MG63 (cell line): ENCODE measurements around the gene TMEM259. TPM values are rescaled to one million over a fixed set of nuclear protein-coding genes. Genes with fewer than 3 reads are reported as not detected.
A peak's percentile ranks its signal among the peaks of the same experiment; 100 is the strongest.

Experiments
- DNase-seq: peaks from one replicate; pipeline ENCODE4 v3.0.0-alpha.2; 2020
- H3K27me3 ChIP-seq: fragments of 250-450 bp; sonication (Bioruptor Pico); 2 replicates; pipeline ENCODE4 v1.5.1; 2020; ENCODE audit warnings: mild to moderate bottlenecking, moderate library complexity
- H3K36me3 ChIP-seq: fragments of 250-450 bp; sonication (Bioruptor Pico); 2 replicates; pipeline ENCODE4 v1.5.1; 2020; ENCODE audit warnings: mild to moderate bottlenecking, moderate library complexity
- H3K4me3 ChIP-seq: fragments of 250-450 bp; sonication (Bioruptor Pico); 2 replicates; pipeline ENCODE4 v1.5.1; 2020; ENCODE audit warnings: mild to moderate bottlenecking, moderate library complexity
- H3K9me3 ChIP-seq: fragments of 250-450 bp; sonication (Bioruptor Pico); 2 replicates; pipeline ENCODE4 v1.5.1; 2020; ENCODE audit warnings: mild to moderate bottlenecking, moderate library complexity
- total RNA-seq: library from RNA; depleted of rRNA; stranded (reverse); fragments of >200 nt; shearing (Covaris generic); gene quantifications from 2 replicates; pipeline ENCODE4 v1.2.3, GENCODE V29; 2014; ENCODE audit warnings: low replicate concordance; rRNA removed

The TMEM259 gene
- 40.3 and 75.8 TPM in 2 replicates for total RNA-seq

GRCh38 chr19:1020868-1021425 is at the start of gene TMEM259:
TMEM259 (minus strand) TSS chr19:1021123; CDS start chr19:1020996, 127 bp downstream.
- Histone ChIP-seq H3K9me3 (no peaks in the 10 kb centered on the region), H3K27me3 (no peaks in the 10 kb centered on the region), H3K4me3 (peak within 1 kb of the TSS; percentile 67), H3K36me3 (peaks cover 9% of the 10 kb centered on the region; the same call in 1 of the 2 replicates)
- peak; percentile 93 for DNase-seq

GRCh38 chr19:1070576-1070930 is 49.6 kb upstream of the TMEM259 start:
- Histone ChIP-seq H3K4me3 (no peak overlapping the region), H3K27me3 (no peaks in the 10 kb centered on the region), H3K9me3 (no peaks in the 10 kb centered on the region), H3K36me3 (no peaks in the 10 kb centered on the region)
- no peak for DNase-seq

- H3K36me3 ChIP-seq = no peaks in the 10 kb centered on the region
- no peak for DNase-seq
- no peak overlapping the region for H3K4me3 ChIP-seq
- no peaks in the 10 kb centered on the region for H3K27me3 ChIP-seq
- no peaks in the 10 kb centered on the region for H3K9me3 ChIP-seq
Measured at GRCh38 chr19:1069009-1069779, 48.3 kb upstream of the TMEM259 start.

GRCh38 chr19:1068009-1069001 is 47.4 kb upstream of the TMEM259 start:
- Histone ChIP-seq H3K9me3 (no peaks in the 10 kb centered on the region), H3K36me3 (no peaks in the 10 kb centered on the region), H3K27me3 (no peaks in the 10 kb centered on the region), H3K4me3 (no peak overlapping the region)
- no peak for DNase-seq

GRCh38 chr19:1067341-1067957 is 46.5 kb upstream of the TMEM259 start:
- no peaks in the 10 kb centered on the region for H3K27me3 ChIP-seq
- H3K4me3 ChIP-seq = no peak overlapping the region
- DNase-seq = no peak
- H3K9me3 ChIP-seq = no peaks in the 10 kb centered on the region
- no peaks in the 10 kb centered on the region for H3K36me3 ChIP-seq

GRCh38 chr19:1066748-1067340 is 45.9 kb upstream of the TMEM259 start, which contains the start of gene ARHGAP45:
ARHGAP45 (plus strand) TSS chr19:1067167; CDS start chr19:1067406, 239 bp downstream.
- no peak for DNase-seq
- Histone ChIP-seq H3K9me3 (no peaks in the 10 kb centered on the region), H3K4me3 (no peak within 1 kb of the TSS), H3K36me3 (no peaks in the 10 kb centered on the region), H3K27me3 (no peaks in the 10 kb centered on the region)

- Histone ChIP-seq H3K9me3 (no peaks in the 10 kb centered on the region), H3K4me3 (no peak overlapping the region), H3K27me3 (no peaks in the 10 kb centered on the region), H3K36me3 (no peaks in the 10 kb centered on the region)
- no peak for DNase-seq
Measured at GRCh38 chr19:1066251-1066747, 45.4 kb upstream of the TMEM259 start.

GRCh38 chr19:1065606-1066109 is 44.7 kb upstream of the TMEM259 start:
- Histone ChIP-seq H3K36me3 (no peaks in the 10 kb centered on the region), H3K4me3 (no peak overlapping the region), H3K27me3 (no peaks in the 10 kb centered on the region), H3K9me3 (no peaks in the 10 kb centered on the region)
- DNase-seq = no peak

GRCh38 chr19:1064661-1065605 is 44.0 kb upstream of the TMEM259 start:
- H3K9me3 ChIP-seq = no peaks in the 10 kb centered on the region
- peak; percentile 66 for DNase-seq
- no peak overlapping the region for H3K4me3 ChIP-seq
- no peaks in the 10 kb centered on the region for H3K27me3 ChIP-seq
- H3K36me3 ChIP-seq = no peaks in the 10 kb centered on the region

GRCh38 chr19:1063909-1064660 is 43.2 kb upstream of the TMEM259 start:
- H3K9me3 ChIP-seq = no peaks in the 10 kb centered on the region
- H3K36me3 ChIP-seq = no peaks in the 10 kb centered on the region
- no peak for DNase-seq
- H3K27me3 ChIP-seq = no peaks in the 10 kb centered on the region
- H3K4me3 ChIP-seq = no peak overlapping the region

GRCh38 chr19:1063030-1063908 is 42.3 kb upstream of the TMEM259 start:
- Histone ChIP-seq H3K9me3 (no peaks in the 10 kb centered on the region), H3K4me3 (no peak overlapping the region), H3K36me3 (no peaks in the 10 kb centered on the region), H3K27me3 (no peaks in the 10 kb centered on the region)
- peak; percentile 20 for DNase-seq

GRCh38 chr19:1062387-1063029 is 41.6 kb upstream of the TMEM259 start:
- Histone ChIP-seq H3K27me3 (no peaks in the 10 kb centered on the region), H3K36me3 (no peaks in the 10 kb centered on the region), H3K9me3 (no peaks in the 10 kb centered on the region), H3K4me3 (no peak overlapping the region)
- DNase-seq = no peak

- H3K36me3 ChIP-seq = no peaks in the 10 kb centered on the region
- H3K9me3 ChIP-seq = no peaks in the 10 kb centered on the region
- no peak overlapping the region for H3K4me3 ChIP-seq
- DNase-seq = no peak
- no peaks in the 10 kb centered on the region for H3K27me3 ChIP-seq
Measured at GRCh38 chr19:1061987-1062386, 41.1 kb upstream of the TMEM259 start.
